ENCODE measurements around the gene SLC10A7. TPM values are rescaled to one million over a fixed set of nuclear protein-coding genes. Genes with fewer than 3 reads are reported as not detected.

SLC10A7 gene
- total and polyA plus RNA-seq, 2 of the 8 experiments (the other 6 are each of a cell fraction or from before 2014, with no cell fraction given), result 2.5 to 2.9 TPM

DNA sequence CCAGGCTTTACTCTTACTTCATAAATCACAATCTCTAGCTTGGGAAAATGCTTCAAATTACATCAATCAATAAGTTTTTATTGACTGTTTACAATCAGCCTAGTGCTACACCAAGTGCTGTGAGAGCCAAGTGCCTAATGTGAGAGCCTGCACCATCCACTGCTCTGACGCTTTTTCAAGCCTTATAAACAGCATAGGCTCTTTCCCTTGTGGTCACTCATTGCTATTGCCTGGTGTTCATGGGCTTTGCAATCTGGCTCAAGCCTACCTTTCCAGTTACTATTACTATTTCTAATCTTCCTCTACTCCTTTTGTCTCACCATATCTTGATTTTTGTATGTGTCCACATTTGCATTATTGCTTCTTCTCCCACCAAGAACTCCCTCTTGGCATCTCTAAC lies 230.4 kb downstream of the SLC10A7 start:
- Histone ChIP-seq H4K20me1 (replicated peaks in 1 of 2; ENCODE audit: control insufficient read depth in 1 of 2, insufficient read depth in 2 of 2, low read length in 2 of 2) (no peaks in the 10 kb centered on the region), H2BK12ac (ENCODE audit: low read depth, low read length) (no peak overlapping the region), H2BK5ac (ENCODE audit: low read depth, low read length) (no peak overlapping the region), H3K4me3 (ENCODE audit: extremely low read depth in 1 of 4, insufficient read depth in 2 of 4, low read depth in 3 of 4, low read length in 4 of 4) (no peak overlapping the region), H3K79me1 (ENCODE audit: low read depth, low read length) (no peaks in the 10 kb centered on the region), H4K91ac (replicated peaks; ENCODE audit: insufficient read length, low read length) (no peak overlapping the region), H2AK5ac (ENCODE audit: low read depth, low read length) (no peak overlapping the region), H4K8ac (ENCODE audit: extremely low read depth, insufficient read depth, low read length) (no peak overlapping the region), H3K9ac (replicated peaks in 1 of 4; ENCODE audit: extremely low read depth in 1 of 4, low read depth in 3 of 4, low read length in 3 of 4) (no peak overlapping the region), H2BK20ac (ENCODE audit: low read length) (no peak overlapping the region), H3K18ac (ENCODE audit: extremely low read depth, low read length) (no peak overlapping the region), H3K27ac (ENCODE audit: low read depth, low read length) (no peak overlapping the region), H3K4me2 (ENCODE audit: insufficient read depth in 1 of 2, low read depth in 2 of 2, low read length in 2 of 2) (no peak overlapping the region), H3K56ac (replicated peaks; ENCODE audit: insufficient read length, low read depth, low read length) (no peak overlapping the region), H3K4me1 (replicated peaks in 1 of 4; ENCODE audit: control insufficient read depth in 3 of 4, insufficient read depth in 4 of 4, low read length in 3 of 4) (no peaks in the 10 kb centered on the region), H2AFZ (ENCODE audit: low read length) (no peak overlapping the region), H2BK120ac (replicated peaks; ENCODE audit: low read depth, low read length) (no peak overlapping the region), H3K4ac (replicated peaks; ENCODE audit: insufficient read length, low read depth, low read length) (no peak overlapping the region), H3K23ac (ENCODE audit: insufficient read length) (no peak overlapping the region), H2BK15ac (ENCODE audit: low read length) (no peak overlapping the region), H4K5ac (ENCODE audit: insufficient read length, low read depth, low read length) (no peak overlapping the region), H3K23me2 (ENCODE audit: low read depth, low read length) (peaks cover 4% of the 10 kb centered on the region; the same call in 1 of the 2 replicates), H3K9me3 (ENCODE audit: insufficient read depth in 2 of 2, low read depth in 1 of 2, low read length in 1 of 2) (no peaks in the 10 kb centered on the region), H3K14ac (ENCODE audit: insufficient read length) (no peak overlapping the region), H3K79me2 (ENCODE audit: control insufficient read depth in 1 of 2, insufficient read depth in 2 of 2, low read length in 2 of 2) (no peaks in the 10 kb centered on the region), H3K27me3 (replicated peaks in 1 of 4; ENCODE audit: control insufficient read depth in 3 of 4, extremely low read depth in 1 of 4, insufficient read depth in 3 of 4, low read length in 3 of 4) (no peaks in the 10 kb centered on the region), H3K36me3 (ENCODE audit: control insufficient read depth in 2 of 4, insufficient read depth in 4 of 4, low read length in 3 of 4) (no peaks in the 10 kb centered on the region)
- TF ChIP-seq EP300 (IDR thresholded peaks at IDR 0.05; ENCODE audit: borderline replicate concordance in 1 of 2, low read depth in 2 of 2, low read length in 2 of 2), result no peak
- no peak for TF ChIP-seq CREB1 (IDR thresholded peaks at IDR 0.05)
- no peak for TF ChIP-seq TCF12 (IDR thresholded peaks at IDR 0.05; ENCODE audit: low read depth, low read length)
- TF ChIP-seq JUN (IDR thresholded peaks at IDR 0.05; ENCODE audit: low read depth, low read length), result no peak
- peak; percentile 6 to 13; a peak in 1 of 4 replicates for TF ChIP-seq RAD21 (IDR thresholded peaks at IDR 0.05 in 1 of 2, conservative IDR thresholded peaks at IDR 0.05 in 1 of 2; ENCODE audit: low read depth in 2 of 2, low read length in 2 of 2)
- no peak for TF ChIP-seq FOSL1 (IDR thresholded peaks at IDR 0.05; ENCODE audit: insufficient read depth, low read depth, low read length)
- no peak for TF ChIP-seq EZH2 (IDR thresholded peaks at IDR 0.05; ENCODE audit: low read depth, low read length, severe bottlenecking)
- TF ChIP-seq PHF8 (conservative IDR thresholded peaks at IDR 0.05; ENCODE audit: low read depth, low read length), result no peak
- no peak for TF ChIP-seq NRF1 (IDR thresholded peaks at IDR 0.05; ENCODE audit: low read depth, low read length)
- TF ChIP-seq CTCF (IDR thresholded peaks at IDR 0.05; ENCODE audit: control extremely low read depth in 1 of 3, insufficient read depth in 1 of 3, low read depth in 1 of 3, low read length in 3 of 3), result peak in 2 of 3 experiments; percentile 23 to 51; a peak in 2 of 4 replicates
- TF ChIP-seq EGR1 (IDR thresholded peaks at IDR 0.05; ENCODE audit: borderline replicate concordance, low read depth, low read length), result no peak
- DNase-seq (ENCODE audit: low read depth in 1 of 2, low spot score in 2 of 2), result no peak
- no peak for FAIRE-seq
- 65% methylated on average over 1 of the region's 1 CpG; no CpG with 5 or more reads in 1 of the 2 experiments for WGBS, 2 experiments (ENCODE audit: extremely low coverage in 1 of 2, insufficient coverage in 1 of 2, insufficient read length in 1 of 2, insufficient replicate concordance in 2 of 2, low coverage in 1 of 2, low lambda C conversion rate in 2 of 2, missing lambda C conversion rate in 1 of 2)
- ChIA-PET POLR2A (ENCODE audit: partially characterized antibody) (no interaction called here), CTCF (ENCODE audit: partially characterized antibody) (interaction anchor here (0.9 to 1.7 kb wide), 3 partner anchors 10 to 20 kb away, joined by 3 to 8 read pairs (median 6); no protein-coding TSS in a partner anchor)
